HG02885 (cell line): ENCODE results near the gene FOXA3.

Experiments used
- ATAC-seq: cut with Tn5 transposase; IDR thresholded peaks from one replicate; pipeline ENCODE4 v1.9.1; 2021; ENCODE audit warnings: mild to moderate bottlenecking; ENCODE audit not compliant: unreplicated experiment, poor library complexity

The FOXA3 gene

DNA sequence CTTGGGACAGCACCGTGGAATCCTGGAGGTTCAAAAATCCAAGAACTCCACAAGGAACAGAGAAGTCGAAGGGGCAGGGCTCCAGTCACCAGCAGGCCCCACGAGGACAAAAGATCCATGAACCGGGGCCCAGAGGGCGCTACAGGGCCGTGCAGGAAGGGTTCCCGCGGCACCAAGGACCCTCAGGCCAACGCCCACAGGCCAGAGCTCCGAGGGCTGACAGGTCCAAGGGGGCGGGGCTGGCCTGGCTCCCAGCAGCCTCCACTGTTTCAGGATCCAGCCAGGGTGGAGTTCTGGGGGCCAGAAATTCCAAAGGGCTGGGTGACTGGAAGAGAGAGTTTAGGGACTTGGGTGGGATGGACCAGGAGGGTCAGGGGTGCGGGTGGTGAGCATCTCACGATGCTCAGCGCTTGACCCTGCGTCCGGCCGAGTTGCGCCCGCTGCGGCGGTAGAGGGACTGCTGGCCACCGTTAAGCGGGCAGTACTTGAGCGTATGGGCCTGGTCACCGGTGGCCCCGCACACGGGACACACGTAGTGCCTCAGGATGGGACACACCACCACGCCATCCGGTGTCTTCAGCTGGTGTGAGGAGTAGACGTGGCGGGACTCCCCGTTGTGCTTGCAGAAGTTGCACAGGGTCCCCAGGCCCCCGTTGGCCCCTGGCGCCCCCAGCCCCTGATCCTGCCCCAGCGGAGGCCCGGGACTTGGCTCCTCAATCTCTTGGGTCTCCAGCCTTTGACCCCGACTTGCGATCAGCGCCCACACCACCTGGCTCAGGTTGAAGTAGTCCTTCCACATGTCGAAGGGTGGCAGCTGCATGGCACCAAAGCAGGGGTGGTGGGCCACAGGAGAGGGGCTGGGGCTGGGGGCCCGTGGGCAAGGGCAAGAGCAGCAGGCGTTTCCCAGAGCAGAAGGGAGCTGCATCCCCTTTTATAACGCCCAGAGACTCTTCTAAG is 50.0 kb downstream of the FOXA3 start, which contains the start of gene NANOS2:
NANOS2 (minus strand) TSS at position 905 of the 957 bp plus-strand sequence; CDS start at position 820, 85 bp downstream.
- ATAC-seq = no peak

DNA sequence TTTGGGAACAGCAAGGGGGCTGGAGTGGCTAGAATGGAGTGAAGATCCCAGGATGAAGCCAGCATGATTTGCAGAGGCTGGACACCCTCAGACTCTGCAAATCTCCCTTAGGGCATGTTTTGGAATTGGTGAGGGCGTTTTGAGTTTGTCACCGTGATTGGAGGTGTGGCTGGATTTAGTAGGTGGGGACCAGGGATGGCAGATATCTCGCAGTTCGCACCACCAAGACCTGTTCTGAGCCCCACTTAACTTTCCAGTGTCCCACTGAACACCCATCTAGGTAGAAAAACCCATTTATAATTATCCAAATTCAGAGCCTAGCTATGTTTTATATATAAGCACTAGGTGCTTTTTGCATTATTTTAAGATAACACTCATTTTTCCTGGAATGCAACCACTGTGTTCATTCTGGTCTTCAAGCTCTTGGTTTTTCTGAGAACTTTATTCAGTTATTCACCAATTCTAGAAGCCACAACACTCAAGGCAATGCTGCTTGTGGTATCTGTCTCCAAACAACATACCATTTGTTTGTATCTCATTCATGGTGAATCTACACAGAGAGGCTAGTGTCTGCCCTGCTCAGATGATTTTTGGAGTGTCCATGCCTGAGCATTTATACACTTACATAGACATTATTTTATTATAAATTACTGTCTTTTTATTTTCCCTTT is 53.4 kb downstream of the FOXA3 start:
- no peak for ATAC-seq

DNA sequence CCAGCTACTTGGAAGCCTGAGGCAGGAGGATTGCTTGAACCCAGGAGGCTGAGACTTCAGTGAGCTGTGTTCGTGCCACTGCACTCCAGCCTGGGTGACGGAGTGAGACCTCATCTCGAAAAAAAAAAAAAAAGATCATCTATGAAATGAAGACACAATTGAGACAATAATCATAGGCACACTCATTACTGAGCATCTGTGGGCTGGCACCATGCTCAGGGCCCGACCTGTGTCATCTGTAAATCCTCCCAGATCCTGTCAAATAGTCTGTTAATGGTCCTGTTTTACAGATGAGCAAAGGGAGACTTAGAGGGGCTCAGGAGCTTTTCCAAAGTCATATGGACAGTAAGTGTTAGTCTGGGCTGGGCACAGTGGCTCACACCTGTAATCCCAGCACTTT is 54.6 kb downstream of the FOXA3 start:
- ATAC-seq = no peak

DNA sequence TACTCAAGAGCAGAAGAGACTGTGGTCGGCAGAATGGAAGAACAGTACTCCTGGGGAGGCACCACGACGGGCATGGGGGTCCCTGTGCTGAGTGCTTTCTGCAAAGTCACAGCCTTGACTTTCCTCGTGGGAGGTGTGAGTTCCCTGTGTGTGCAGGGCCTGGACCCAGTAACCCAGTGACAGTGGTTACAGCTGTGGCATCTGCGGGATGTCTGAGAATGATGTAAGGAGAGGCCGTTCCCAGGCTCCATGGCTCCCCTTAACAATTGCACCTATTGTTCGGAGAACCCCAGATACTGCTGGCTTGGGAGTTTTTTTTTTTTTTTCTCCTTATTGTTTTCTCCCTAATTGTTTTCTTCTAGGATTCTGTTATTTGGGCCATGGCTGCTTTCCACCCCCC is 55.6 kb downstream of the FOXA3 start:
- no peak for ATAC-seq

DNA sequence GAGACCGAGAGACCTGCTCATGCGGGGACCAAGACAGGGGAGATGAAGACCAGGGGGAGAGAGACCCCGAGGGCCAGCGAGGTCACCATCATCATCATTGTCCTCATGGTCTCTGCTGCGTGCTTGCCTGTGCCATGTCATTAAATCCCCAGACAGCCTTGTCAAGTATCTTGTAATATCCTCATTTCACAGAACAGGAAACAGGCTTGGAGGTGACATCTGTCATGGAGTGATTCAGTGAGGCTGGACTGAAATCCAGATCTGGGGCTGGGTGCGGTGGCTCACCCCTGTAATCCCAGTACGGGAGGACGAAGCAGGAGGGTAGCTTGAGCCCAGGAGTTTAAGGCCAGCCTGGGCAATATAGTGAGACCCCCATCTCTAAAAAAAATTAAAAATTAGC is 56.3 kb downstream of the FOXA3 start:
- no peak for ATAC-seq

DNA sequence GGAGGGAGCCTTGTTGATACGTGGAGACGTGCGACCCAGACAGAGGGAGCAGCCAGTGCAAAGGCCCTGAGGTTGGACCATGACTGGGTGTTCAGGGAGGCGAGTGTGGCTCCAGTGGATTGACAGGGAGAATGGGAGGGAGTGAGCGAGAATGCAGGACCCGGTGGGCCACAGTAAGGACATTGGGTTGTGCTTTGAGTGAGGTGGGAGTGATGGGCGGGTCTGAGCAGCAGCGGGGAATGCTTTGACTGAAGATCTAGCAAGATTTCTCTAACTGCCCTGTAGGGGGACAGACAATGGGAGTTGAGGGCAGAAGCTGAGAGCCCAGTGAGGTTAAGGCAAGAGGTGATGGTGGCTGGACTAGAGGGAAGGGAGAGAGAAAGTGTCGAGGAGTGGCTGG is 58.2 kb downstream of the FOXA3 start:
- no peak for ATAC-seq
